ENCODE results near the gene GRHL3. TPM values are rescaled to one million over a fixed set of nuclear protein-coding genes. Genes with fewer than 3 reads are reported as not detected.

GRHL3 gene
- total and polyA plus RNA-seq, 10 of the 15 experiments (the other 5 are each of a cell fraction or from before 2014, with no cell fraction given) = 0.07 to 0.87 (median 0.34) TPM

GRCh38 chr1:24309762-24310485 is 9.2 kb upstream of the GRHL3 start:
- H3K4me3 ChIP-seq = no peak overlapping the region
- ChIA-PET POLR2A (interaction anchor here (0.6 kb wide), 1 partner anchor 41 kb away, joined by 5 read pairs; no protein-coding TSS in a partner anchor), RAD21 (ENCODE audit: unreplicated experiment) (no interaction called here), CTCF (interaction anchor here (1.0 to 3.0 kb wide), 3 partner anchors 81 to 111 kb away, joined by 3 to 9 read pairs (median 5); no protein-coding TSS in a partner anchor), SMC1A (ENCODE audit: uncharacterized antibody, unreplicated experiment) (interaction anchor here (0.8 to 1.0 kb wide), 2 partner anchors 18 to 111 kb away, joined by 3 read pairs; no protein-coding TSS in a partner anchor)
- H3K79me2 ChIP-seq (ENCODE audit: control insufficient read depth, insufficient read depth, low read length) = no peaks in the 10 kb centered on the region
- 34% methylated on average over 4 of the region's 4 CpGs for WGBS (ENCODE audit: insufficient coverage, insufficient replicate concordance, low lambda C conversion rate, missing lambda C conversion rate)
- H3K9ac ChIP-seq (ENCODE audit: control insufficient read depth, insufficient read depth, low read length) = no peak overlapping the region
- H3K27ac ChIP-seq (ENCODE audit: control insufficient read depth, insufficient read depth) = no peak overlapping the region
- H3K4me1 ChIP-seq (ENCODE audit: control insufficient read depth, insufficient read depth, low read length) = peaks cover 3% of the 10 kb centered on the region; the same call in 1 of the 2 replicates
- ATAC-seq (no peak), DNase-seq (ENCODE audit: low read depth, low spot score) (no peak), FAIRE-seq (no peak)
- no TSS peak for BruUV-seq (replicated peaks)
- no peaks in the 10 kb centered on the region for H3K9me3 ChIP-seq (replicated peaks; ENCODE audit: control insufficient read depth, insufficient read depth, low read length)
- H3K27me3 ChIP-seq (replicated peaks in 1 of 2; ENCODE audit: control insufficient read depth in 2 of 2, insufficient read depth in 2 of 2, low read length in 1 of 2) = peaks cover 2 to 5% of the 10 kb centered on the region in 2 experiments; a peak in 2 of 4 replicates
- H4K20me1 ChIP-seq (ENCODE audit: control insufficient read depth, insufficient read depth) = no peaks in the 10 kb centered on the region
- intact Hi-C loops (cut with micrococcal nuclease; ENCODE audit: unreplicated experiment) (no loop called here), in situ Hi-C loops (cut with MboI) (no loop called here)
- no peak for TF ChIP-seq MTA2 (IDR thresholded peaks at IDR 0.05; ENCODE audit: low read depth)
- TF ChIP-seq PAX8 (IDR thresholded peaks at IDR 0.05) = no peak
- TF ChIP-seq NFYB (IDR thresholded peaks at IDR 0.05; ENCODE audit: insufficient read depth, low read depth, low read length) = no peak
- TF ChIP-seq SREBF2 (IDR thresholded peaks at IDR 0.05; ENCODE audit: low read length) = no peak
- TF ChIP-seq YY1 (IDR thresholded peaks at IDR 0.05; ENCODE audit: low read depth, low read length) = no peak
- no peak for TF ChIP-seq RBBP5 (conservative IDR thresholded peaks at IDR 0.05)
- no peak for TF ChIP-seq NBN (IDR thresholded peaks at IDR 0.05)
- TF ChIP-seq TCF12 (IDR thresholded peaks at IDR 0.05; ENCODE audit: low read depth, low read length) = no peak
- no peak for TF ChIP-seq CEBPZ (IDR thresholded peaks at IDR 0.05; ENCODE audit: low read depth, low read length)
- TF ChIP-seq TCF3 (IDR thresholded peaks at IDR 0.05; ENCODE audit: borderline replicate concordance, insufficient read depth, low read depth, low read length) = no peak
- H2AFZ ChIP-seq (ENCODE audit: control insufficient read depth, low read depth, low read length) = no peak overlapping the region
- H3K36me3 ChIP-seq (ENCODE audit: control insufficient read depth in 2 of 2, insufficient read depth in 2 of 2, low read length in 1 of 2) = no peaks in the 10 kb centered on the region
- no peak overlapping the region for H3K4me2 ChIP-seq (ENCODE audit: control insufficient read depth, insufficient read depth)
